Brain microvascular endothelial cell (primary cell): ENCODE measurements around the gene NDUFV3.
"Not testable (repeated sequence)": the region's sequence is repeated elsewhere in the genome, so short reads cannot be mapped to it uniquely, and the experiment has no call there.

ENCODE experiments used
- DNase-seq: peaks from one replicate; pipeline ENCODE4 v3.0.0-alpha.2; 2020
- H3K27ac ChIP-seq: fragments of 250-450 bp; sonication (Bioruptor Pico); 2 replicates; pipeline ENCODE4 v1.5.1; 2020; ENCODE audit warnings: mild to moderate bottlenecking, moderate library complexity
- H3K27me3 ChIP-seq: fragments of 250-450 bp; sonication (Bioruptor Pico); replicated peaks from 2 replicates; pipeline ENCODE4 v1.5.1; 2020; ENCODE audit warnings: mild to moderate bottlenecking
- H3K36me3 ChIP-seq: fragments of 250-450 bp; sonication (Bioruptor Pico); replicated peaks from 2 replicates; pipeline ENCODE4 v1.5.1; 2020; ENCODE audit warnings: mild to moderate bottlenecking
- H3K4me3 ChIP-seq: 2 replicates; pipeline ENCODE4 v1.5.1; 2011; ENCODE audit warnings: low read depth, mild to moderate bottlenecking, control low read depth, low read length, moderate library complexity
- in situ Hi-C: cut with HindIII; loops from 2 replicates; pipeline ENCODE4 v1.10.0; 2017; ENCODE audit warnings: low sequenced_read_pairs, low pct_ligation_motif_present
- TF ChIP-seq, protein P1 (sequence below): IDR thresholded peaks from 2 replicates; pipeline ENCODE4 v1.5.1; 2011; ENCODE audit warnings: low read depth, mild to moderate bottlenecking, moderate library complexity, low read length, control low read depth, inconsistent platforms; ENCODE audit errors: missing control alignments

Gene NDUFV3

DNA sequence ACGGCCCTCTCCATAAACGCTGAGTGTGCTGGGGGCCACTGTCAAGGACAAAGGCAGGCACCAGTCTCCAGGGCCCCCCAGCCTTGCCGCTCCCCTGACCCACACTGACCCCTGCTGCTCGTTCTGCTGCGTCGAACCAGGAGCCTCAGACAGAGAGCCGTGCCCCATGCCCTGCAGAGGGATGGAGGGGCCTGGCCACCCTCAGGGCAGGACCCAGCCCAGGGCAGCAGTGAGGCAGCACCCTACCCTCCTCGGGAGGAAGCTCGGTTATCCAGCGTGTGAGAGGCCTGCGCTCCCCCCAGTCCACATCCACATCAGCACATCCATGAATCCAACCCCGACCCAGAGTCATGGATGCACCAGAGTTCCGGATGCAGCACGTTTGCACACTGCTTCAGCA lies 28.8 kb upstream of the NDUFV3 start:
- H3K27ac ChIP-seq: no peak overlapping the region
- peaks cover 38% of the 10 kb centered on the region for H3K36me3 ChIP-seq
- in situ Hi-C loops: no loop called here
- TF ChIP-seq, protein P1, sequence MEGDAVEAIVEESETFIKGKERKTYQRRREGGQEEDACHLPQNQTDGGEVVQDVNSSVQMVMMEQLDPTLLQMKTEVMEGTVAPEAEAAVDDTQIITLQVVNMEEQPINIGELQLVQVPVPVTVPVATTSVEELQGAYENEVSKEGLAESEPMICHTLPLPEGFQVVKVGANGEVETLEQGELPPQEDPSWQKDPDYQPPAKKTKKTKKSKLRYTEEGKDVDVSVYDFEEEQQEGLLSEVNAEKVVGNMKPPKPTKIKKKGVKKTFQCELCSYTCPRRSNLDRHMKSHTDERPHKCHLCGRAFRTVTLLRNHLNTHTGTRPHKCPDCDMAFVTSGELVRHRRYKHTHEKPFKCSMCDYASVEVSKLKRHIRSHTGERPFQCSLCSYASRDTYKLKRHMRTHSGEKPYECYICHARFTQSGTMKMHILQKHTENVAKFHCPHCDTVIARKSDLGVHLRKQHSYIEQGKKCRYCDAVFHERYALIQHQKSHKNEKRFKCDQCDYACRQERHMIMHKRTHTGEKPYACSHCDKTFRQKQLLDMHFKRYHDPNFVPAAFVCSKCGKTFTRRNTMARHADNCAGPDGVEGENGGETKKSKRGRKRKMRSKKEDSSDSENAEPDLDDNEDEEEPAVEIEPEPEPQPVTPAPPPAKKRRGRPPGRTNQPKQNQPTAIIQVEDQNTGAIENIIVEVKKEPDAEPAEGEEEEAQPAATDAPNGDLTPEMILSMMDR: peak; percentile 4
- no peaks in the 10 kb centered on the region for H3K27me3 ChIP-seq
- no peak for DNase-seq
- H3K4me3 ChIP-seq: no peak overlapping the region

DNA sequence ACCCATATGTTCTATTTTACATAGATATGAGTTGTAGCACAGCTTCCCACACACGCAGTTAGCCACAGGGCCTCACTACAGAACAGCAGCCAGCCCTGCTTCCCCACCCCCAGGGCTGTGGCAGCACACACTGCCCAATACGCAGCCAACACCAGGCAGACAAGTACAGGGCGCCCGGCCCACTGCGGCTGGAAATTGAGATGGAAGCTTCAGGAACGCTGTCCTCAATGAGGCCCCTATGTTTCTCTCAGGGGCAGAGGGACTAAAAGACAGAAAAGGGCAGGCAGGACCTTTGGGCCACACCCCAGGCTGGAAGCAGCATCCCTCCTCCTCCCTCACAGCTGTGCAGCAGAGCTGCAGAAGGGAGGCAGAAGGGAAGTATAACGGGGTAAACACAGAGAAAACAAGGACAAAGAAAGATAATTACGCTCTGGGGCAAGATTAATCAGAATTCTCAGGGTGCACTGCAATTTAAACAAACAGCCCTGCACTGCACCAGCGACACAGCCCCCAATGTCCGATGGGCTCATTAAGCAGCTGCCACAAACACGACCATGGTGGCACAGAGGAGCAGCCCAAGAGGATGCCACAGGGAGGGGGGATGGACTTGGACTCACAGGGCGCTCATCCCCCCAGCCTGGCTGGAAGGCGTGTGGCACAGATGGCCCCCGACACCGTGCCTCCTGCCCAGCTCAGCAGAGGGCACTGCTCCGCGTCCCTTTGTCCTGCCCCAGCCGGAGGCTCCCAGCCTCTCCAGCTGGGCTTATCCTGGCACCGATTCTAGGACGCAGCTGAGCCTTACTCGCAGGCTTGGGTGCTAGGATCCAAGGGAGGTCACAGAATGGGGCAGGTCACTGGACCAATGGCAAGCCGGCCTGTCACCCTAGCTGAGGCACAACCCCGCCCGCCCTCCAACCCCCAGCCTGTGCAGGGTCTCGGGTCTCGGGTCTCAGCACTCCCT lies 28.0 kb upstream of the NDUFV3 start:
- peaks cover 43% of the 10 kb centered on the region for H3K36me3 ChIP-seq
- no peaks in the 10 kb centered on the region for H3K27me3 ChIP-seq
- TF ChIP-seq, protein P1: no peak
- H3K27ac ChIP-seq: no peak overlapping the region
- DNase-seq: no peak
- no peak overlapping the region for H3K4me3 ChIP-seq
- in situ Hi-C loops: no loop called here

DNA sequence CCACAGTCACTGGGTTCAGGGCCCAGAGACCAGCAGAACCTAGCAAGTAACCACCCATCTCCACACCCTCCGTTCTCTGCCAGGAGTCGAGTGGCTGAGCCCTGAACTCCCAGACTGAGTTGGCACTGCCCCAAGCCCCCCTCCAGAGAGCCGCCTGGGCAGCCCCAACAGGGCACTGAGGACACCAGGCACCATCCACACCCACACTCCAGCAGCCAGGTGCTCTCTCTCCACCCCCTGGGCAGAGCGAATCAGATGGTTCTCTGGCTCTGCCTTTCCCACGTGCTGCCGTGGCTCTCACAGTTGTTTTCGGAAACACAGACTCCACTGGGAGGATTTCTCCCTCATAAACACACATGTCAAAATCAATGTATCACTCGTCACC lies 27.3 kb upstream of the NDUFV3 start:
- in situ Hi-C loops: no loop called here
- TF ChIP-seq, protein P1: no peak
- Histone ChIP-seq H3K27me3 (no peaks in the 10 kb centered on the region), H3K4me3 (no peak overlapping the region), H3K36me3 (peaks cover 45% of the 10 kb centered on the region), H3K27ac (no peak overlapping the region)
- no peak for DNase-seq

DNA sequence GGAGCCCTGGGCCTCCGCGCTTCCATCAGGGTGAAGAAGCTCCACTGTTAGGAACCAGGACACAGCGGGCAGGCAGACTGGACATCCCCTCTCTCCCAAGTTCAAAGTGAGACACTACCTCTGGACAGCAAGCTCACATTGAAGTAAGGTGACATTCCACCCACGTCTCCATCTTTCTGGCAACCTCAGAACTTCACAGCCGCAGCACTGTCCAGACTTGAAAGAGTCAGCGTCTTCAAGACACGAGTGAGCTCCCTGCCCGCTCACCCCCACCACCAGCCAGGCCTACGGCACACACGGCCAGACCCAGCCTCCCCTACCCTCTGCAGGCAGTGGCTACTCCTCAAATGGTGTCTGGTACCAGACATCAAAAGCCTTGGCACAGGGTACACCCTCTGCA lies 24.9 kb upstream of the NDUFV3 start:
- Histone ChIP-seq H3K27ac (no peak overlapping the region), H3K36me3 (peaks cover 54% of the 10 kb centered on the region), H3K27me3 (no peaks in the 10 kb centered on the region), H3K4me3 (no peak overlapping the region)
- DNase-seq: no peak
- TF ChIP-seq, protein P1: no peak
- in situ Hi-C loops: no loop called here

DNA sequence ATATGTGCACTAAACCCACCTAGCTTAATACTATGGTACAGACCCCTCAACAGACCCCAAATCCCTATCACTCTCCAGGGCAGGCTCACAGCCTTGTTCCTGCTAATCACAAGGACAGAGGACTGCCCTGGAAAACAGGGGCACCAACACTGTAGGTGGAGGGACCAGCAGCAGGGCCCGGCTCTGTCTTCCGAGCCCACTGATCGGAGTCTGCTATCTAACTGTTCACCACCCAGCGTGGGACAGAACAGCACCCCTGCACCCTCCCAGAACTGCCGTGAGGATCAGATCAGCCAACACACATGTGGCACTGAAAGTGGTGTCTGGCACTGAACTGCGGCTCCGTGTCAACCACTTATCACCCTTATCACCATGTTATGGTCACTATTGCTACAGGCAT lies 20.0 kb upstream of the NDUFV3 start:
- Histone ChIP-seq H3K27me3 (no peaks in the 10 kb centered on the region), H3K36me3 (peaks cover 72% of the 10 kb centered on the region), H3K27ac (no peak overlapping the region), H3K4me3 (no peak overlapping the region)
- no peak for DNase-seq
- in situ Hi-C loops: no loop called here
- TF ChIP-seq, protein P1: no peak

DNA sequence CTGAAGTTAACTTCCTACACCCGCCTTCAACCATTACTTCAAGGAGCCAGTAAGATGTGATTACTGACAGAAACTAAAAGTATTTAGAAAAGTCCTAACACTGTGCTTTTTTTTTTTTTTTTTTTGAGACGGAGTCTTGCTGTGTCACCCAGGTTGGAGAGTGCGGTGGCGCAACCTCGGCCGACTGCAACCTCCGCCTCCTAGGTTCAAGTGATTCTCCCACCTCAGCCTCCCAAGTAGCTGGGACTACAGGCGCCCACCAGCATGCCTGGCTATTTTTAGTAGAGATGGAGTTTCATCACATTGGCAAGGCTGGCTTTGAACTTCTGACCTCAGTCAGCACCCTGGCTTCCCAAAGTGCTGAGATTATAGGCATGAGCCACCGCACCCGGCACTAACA lies 17.3 kb upstream of the NDUFV3 start:
- H3K4me3 ChIP-seq, DNase-seq, H3K27me3 ChIP-seq, H3K27ac ChIP-seq, in situ Hi-C loops: not testable (repeated sequence)
- H3K36me3 ChIP-seq: peaks cover 48% of the 10 kb centered on the region
